Stimulated activated CD4-positive, alpha-beta T cell treated with anti-CD3 and anti-CD28 coated beads, Interleukin-1b, Interleukin-23, amount 100 ng/mL, for 48 hours (primary cell): ENCODE results near the gene COL4A2.

Experiments
- DNase-seq: peaks from one replicate; pipeline ENCODE4 v3.0.0-alpha.2; 2020

Gene COL4A2

GRCh38 chr13:110323172-110323891, 16.2 kb downstream of the COL4A2 start:
- no peak for DNase-seq

GRCh38 chr13:110324026-110324749, 17.1 kb downstream of the COL4A2 start:
- no peak for DNase-seq

- no peak for DNase-seq
Observed at GRCh38 chr13:110326263-110326904, 19.3 kb downstream of the COL4A2 start.

GRCh38 chr13:110327051-110327721, 20.1 kb downstream of the COL4A2 start:
- DNase-seq: no peak

GRCh38 chr13:110328573-110328972, 21.5 kb downstream of the COL4A2 start:
- DNase-seq: no peak

GRCh38 chr13:110329258-110329657, 22.2 kb downstream of the COL4A2 start:
- DNase-seq: no peak

GRCh38 chr13:110329798-110330461, 22.8 kb downstream of the COL4A2 start:
- no peak for DNase-seq

GRCh38 chr13:110330491-110331011, 23.5 kb downstream of the COL4A2 start:
- no peak for DNase-seq

GRCh38 chr13:110331362-110331761, 24.3 kb downstream of the COL4A2 start:
- DNase-seq: no peak

GRCh38 chr13:110332750-110333149, 25.7 kb downstream of the COL4A2 start:
- no peak for DNase-seq

GRCh38 chr13:110333837-110334236, 26.8 kb downstream of the COL4A2 start:
- DNase-seq: no peak

GRCh38 chr13:110334256-110334655, 27.2 kb downstream of the COL4A2 start:
- DNase-seq: no peak

GRCh38 chr13:110334841-110335490, 27.9 kb downstream of the COL4A2 start:
- DNase-seq: no peak

GRCh38 chr13:110336108-110336507, 29.0 kb downstream of the COL4A2 start:
- no peak for DNase-seq

- no peak for DNase-seq
Observed at GRCh38 chr13:110336681-110337080, 29.6 kb downstream of the COL4A2 start.

- DNase-seq: no peak
Observed at GRCh38 chr13:110337247-110337646, 30.2 kb downstream of the COL4A2 start.

- no peak for DNase-seq
Observed at GRCh38 chr13:110338441-110339101, 31.5 kb downstream of the COL4A2 start.

- DNase-seq: no peak
Observed at GRCh38 chr13:110339263-110339662, 32.2 kb downstream of the COL4A2 start.

- DNase-seq: no peak
Observed at GRCh38 chr13:110339975-110340550, 33.0 kb downstream of the COL4A2 start.

- peak; percentile 80 for DNase-seq
Observed at GRCh38 chr13:110340812-110341444, 33.8 kb downstream of the COL4A2 start.
